ENCODE data around the gene EGFL7.

DNA sequence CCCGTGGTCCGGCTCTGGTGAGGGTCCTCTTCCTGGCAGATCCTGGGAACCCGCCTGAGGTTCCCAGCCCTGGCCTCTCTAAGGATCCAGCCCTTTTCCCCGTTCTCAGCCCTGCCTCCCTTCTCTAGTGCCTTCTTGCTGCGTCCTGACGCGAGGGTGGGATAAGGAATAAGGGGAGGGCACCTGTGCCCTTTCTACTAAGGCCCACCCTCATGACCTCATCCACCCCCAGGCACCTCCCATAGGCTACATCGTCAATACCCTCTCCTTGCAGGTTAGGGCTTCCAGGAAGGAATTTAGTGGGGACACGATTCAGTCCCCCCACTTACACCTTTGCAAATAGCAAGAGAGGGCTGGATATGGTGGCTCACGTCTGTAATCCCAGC is 38.9 kb downstream of the EGFL7 start:
- TF ChIP-seq POLR2A (IDR thresholded peaks at IDR 0.05; ENCODE audit: low read depth, low read length) = no peak
- no peak for TF ChIP-seq JUND (IDR thresholded peaks at IDR 0.05; ENCODE audit: low read depth, low read length)
- TF ChIP-seq EZH2 (IDR thresholded peaks at IDR 0.05; ENCODE audit: borderline replicate concordance, control insufficient read depth, low read depth, low read length) = no peak
- TF ChIP-seq MXI1 (IDR thresholded peaks at IDR 0.05; ENCODE audit: low read depth, low read length) = no peak
- TF ChIP-seq, protein P1, sequence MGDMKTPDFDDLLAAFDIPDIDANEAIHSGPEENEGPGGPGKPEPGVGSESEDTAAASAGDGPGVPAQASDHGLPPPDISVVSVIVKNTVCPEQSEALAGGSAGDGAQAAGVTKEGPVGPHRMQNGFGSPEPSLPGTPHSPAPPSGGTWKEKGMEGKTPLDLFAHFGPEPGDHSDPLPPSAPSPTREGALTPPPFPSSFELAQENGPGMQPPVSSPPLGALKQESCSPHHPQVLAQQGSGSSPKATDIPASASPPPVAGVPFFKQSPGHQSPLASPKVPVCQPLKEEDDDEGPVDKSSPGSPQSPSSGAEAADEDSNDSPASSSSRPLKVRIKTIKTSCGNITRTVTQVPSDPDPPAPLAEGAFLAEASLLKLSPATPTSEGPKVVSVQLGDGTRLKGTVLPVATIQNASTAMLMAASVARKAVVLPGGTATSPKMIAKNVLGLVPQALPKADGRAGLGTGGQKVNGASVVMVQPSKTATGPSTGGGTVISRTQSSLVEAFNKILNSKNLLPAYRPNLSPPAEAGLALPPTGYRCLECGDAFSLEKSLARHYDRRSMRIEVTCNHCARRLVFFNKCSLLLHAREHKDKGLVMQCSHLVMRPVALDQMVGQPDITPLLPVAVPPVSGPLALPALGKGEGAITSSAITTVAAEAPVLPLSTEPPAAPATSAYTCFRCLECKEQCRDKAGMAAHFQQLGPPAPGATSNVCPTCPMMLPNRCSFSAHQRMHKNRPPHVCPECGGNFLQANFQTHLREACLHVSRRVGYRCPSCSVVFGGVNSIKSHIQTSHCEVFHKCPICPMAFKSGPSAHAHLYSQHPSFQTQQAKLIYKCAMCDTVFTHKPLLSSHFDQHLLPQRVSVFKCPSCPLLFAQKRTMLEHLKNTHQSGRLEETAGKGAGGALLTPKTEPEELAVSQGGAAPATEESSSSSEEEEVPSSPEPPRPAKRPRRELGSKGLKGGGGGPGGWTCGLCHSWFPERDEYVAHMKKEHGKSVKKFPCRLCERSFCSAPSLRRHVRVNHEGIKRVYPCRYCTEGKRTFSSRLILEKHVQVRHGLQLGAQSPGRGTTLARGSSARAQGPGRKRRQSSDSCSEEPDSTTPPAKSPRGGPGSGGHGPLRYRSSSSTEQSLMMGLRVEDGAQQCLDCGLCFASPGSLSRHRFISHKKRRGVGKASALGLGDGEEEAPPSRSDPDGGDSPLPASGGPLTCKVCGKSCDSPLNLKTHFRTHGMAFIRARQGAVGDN (IDR thresholded peaks at IDR 0.05) = no peak
- TF ChIP-seq RAD51 (IDR thresholded peaks at IDR 0.05) = no peak
- TF ChIP-seq, protein P2, sequence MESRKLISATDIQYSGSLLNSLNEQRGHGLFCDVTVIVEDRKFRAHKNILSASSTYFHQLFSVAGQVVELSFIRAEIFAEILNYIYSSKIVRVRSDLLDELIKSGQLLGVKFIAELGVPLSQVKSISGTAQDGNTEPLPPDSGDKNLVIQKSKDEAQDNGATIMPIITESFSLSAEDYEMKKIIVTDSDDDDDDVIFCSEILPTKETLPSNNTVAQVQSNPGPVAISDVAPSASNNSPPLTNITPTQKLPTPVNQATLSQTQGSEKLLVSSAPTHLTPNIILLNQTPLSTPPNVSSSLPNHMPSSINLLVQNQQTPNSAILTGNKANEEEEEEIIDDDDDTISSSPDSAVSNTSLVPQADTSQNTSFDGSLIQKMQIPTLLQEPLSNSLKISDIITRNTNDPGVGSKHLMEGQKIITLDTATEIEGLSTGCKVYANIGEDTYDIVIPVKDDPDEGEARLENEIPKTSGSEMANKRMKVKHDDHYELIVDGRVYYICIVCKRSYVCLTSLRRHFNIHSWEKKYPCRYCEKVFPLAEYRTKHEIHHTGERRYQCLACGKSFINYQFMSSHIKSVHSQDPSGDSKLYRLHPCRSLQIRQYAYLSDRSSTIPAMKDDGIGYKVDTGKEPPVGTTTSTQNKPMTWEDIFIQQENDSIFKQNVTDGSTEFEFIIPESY (IDR thresholded peaks at IDR 0.05) = no peak
- TF ChIP-seq, protein P3, sequence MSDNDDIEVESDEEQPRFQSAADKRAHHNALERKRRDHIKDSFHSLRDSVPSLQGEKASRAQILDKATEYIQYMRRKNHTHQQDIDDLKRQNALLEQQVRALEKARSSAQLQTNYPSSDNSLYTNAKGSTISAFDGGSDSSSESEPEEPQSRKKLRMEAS (IDR thresholded peaks at IDR 0.05; ENCODE audit: low read depth, low read length) = no peak; the same call in 1 of the 2 replicates
- TF ChIP-seq, protein P4, sequence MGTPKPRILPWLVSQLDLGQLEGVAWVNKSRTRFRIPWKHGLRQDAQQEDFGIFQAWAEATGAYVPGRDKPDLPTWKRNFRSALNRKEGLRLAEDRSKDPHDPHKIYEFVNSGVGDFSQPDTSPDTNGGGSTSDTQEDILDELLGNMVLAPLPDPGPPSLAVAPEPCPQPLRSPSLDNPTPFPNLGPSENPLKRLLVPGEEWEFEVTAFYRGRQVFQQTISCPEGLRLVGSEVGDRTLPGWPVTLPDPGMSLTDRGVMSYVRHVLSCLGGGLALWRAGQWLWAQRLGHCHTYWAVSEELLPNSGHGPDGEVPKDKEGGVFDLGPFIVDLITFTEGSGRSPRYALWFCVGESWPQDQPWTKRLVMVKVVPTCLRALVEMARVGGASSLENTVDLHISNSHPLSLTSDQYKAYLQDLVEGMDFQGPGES (IDR thresholded peaks at IDR 0.05) = no peak
- TF ChIP-seq POLR2AphosphoS2 (IDR thresholded peaks at IDR 0.05; ENCODE audit: low read depth, low read length) = no peak
- TF ChIP-seq, protein P5, sequence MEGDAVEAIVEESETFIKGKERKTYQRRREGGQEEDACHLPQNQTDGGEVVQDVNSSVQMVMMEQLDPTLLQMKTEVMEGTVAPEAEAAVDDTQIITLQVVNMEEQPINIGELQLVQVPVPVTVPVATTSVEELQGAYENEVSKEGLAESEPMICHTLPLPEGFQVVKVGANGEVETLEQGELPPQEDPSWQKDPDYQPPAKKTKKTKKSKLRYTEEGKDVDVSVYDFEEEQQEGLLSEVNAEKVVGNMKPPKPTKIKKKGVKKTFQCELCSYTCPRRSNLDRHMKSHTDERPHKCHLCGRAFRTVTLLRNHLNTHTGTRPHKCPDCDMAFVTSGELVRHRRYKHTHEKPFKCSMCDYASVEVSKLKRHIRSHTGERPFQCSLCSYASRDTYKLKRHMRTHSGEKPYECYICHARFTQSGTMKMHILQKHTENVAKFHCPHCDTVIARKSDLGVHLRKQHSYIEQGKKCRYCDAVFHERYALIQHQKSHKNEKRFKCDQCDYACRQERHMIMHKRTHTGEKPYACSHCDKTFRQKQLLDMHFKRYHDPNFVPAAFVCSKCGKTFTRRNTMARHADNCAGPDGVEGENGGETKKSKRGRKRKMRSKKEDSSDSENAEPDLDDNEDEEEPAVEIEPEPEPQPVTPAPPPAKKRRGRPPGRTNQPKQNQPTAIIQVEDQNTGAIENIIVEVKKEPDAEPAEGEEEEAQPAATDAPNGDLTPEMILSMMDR (IDR thresholded peaks at IDR 0.05 in 2 of 3, conservative IDR thresholded peaks at IDR 0.05 in 1 of 3; ENCODE audit: control insufficient read depth in 2 of 3, extremely low read depth in 1 of 3, insufficient read depth in 1 of 3, low read depth in 3 of 3, low read length in 3 of 3) = no peak
- no peak for TF ChIP-seq TCF7 (IDR thresholded peaks at IDR 0.05; ENCODE audit: borderline replicate concordance)
- TF ChIP-seq NFYB (IDR thresholded peaks at IDR 0.05; ENCODE audit: insufficient read depth, low read depth, low read length) = no peak

Measured in GM12878 (cell line).